ENCODE measurements around the gene SLC25A23.
"Not testable (repeated sequence)": the region's sequence is repeated elsewhere in the genome, so short reads cannot be mapped to it uniquely, and the experiment has no call there.

The SLC25A23 gene

GRCh38 chr19:6402058-6402457 lies 57.5 kb downstream of the SLC25A23 start:
- no peak for DNase-seq (ENCODE audit: low read depth in 2 of 2)

DNA sequence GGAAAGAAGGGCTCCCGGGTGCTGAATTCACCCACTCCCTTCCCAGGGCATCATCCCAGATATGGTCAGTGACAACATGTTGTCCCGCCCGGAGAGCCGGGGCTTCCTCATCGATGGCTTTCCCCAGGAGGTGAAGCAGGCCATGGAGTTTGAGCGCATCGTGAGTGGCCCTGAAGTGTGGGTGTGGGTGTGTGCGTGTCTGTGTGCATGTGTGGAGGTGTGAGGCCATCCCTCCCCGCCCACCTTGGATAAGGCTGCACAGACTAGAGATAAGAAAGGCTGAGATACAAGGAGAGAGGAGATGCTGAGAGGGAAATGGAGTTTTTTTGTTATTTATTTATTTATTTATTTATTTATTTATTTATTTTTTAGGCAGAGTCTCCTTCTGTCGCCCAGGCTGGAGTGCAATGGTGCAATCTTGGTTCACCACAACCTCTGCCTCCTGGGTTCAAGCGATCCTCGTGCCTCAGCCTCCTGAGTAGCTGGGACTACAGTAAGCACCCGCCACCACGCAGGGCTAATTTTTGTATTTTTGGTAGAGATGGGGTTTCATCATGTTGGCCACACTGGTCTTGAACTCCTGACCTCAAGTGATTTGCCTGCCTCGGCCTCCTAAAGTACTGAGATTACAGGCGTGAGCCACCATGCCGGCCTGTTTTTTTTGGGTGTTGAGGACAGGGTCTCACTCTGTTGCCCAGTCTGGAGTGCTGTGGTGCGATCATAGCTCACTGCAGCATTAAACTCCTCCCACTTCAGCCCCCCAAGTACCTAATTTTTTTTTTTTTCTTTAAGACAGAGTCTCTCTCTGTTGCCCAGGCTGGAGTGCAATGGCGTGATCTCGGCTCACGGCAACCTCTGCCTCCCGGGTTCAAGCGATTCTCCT lies 59.3 kb downstream of the SLC25A23 start:
- not testable (repeated sequence) for DNase-seq (ENCODE audit: low read depth in 2 of 2)

DNA sequence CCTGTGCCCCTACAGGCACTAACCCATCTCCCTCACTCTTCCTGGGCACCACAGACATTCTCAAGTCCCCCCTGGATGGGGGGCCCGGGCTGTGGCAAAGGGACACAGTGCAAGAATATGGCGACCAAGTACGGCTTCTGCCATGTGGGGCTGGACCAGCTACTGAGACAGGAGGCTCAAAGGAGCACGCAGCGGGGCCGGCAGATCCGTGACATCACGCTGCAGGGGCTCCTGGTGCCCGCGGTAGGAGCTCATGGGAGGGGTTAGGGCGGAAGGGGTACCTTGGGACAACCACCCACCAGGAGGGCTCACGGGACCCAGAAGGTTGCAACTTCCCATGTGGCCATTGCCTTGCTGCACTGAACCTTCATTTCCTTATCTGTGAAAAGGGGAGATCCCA lies 63.3 kb downstream of the SLC25A23 start:
- DNase-seq (ENCODE audit: low read depth in 2 of 2): no peak

- DNase-seq (ENCODE audit: low read depth in 2 of 2): no peak
Measured at GRCh38 chr19:6394831-6395230, 64.8 kb downstream of the SLC25A23 start.

- no peak for DNase-seq (ENCODE audit: low read depth in 2 of 2)
Measured at GRCh38 chr19:6393983-6394412, 65.6 kb downstream of the SLC25A23 start.

DNA sequence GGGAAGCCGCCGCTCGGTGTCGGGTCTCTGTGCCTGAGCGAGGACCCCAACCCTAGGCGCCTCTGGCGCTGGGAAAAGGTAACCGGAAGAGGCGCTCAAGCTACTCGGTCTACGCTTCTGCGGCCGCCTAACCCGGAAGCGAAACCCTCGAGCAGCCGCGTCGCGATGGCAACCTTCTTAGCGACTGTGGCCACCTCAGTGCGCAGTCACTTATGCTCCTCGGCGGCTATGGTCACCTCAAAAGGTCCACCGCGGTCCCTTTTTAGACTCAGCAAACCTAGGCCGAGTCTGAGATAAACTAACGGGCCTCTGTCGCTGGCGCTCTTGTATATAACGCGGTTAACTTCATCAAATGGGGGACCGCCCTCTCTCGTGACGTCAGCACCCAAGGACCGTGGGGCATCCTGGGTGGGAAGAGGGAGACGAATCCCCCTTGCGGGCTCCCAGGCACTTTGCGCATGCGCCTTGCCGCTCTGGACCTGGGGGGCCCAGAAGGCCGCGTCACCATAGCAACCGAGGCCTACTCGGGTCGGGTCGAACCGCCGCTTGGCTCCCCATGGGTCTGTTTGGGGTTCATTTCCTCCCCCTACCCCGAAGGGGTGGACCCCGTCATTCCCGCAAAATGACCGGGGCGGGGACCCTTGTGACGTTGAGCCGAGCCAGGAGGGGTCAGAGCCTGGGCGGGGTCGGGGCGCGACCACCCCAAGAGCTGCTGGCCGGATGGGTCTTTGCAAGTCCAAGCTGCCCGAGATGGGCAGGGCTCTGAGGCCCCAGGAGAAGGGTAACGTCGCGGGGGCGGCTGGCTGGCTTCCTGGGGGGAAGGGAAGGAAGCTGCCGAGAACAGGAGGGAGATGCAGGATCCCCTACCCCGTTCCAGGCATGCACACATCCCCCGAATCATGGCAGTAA lies 66.3 kb downstream of the SLC25A23 start, which contains the start of gene GTF2F1:
GTF2F1 (minus strand) TSS at position 91 of the 909 bp plus-strand sequence. CDS start 169 bp downstream, outside the sequence.
- DNase-seq (ENCODE audit: low read depth in 2 of 2): peak; percentile 92 to 95

GRCh38 chr19:6392221-6393073 lies 67.1 kb downstream of the SLC25A23 start:
- DNase-seq (ENCODE audit: low read depth in 2 of 2): no peak
